ENCODE measurements around the gene CRBN.

The CRBN gene

GRCh38 chr3:3110299-3110630 is 69.2 kb downstream of the CRBN start, which contains the start of gene IL5RA:
Gene IL5RA, minus strand, starts transcription at chr3:3110374. Its CDS starts 5,390 bp downstream, at chr3:3104984.
- DNase-seq (ENCODE audit: low spot score) = no peak

DNA sequence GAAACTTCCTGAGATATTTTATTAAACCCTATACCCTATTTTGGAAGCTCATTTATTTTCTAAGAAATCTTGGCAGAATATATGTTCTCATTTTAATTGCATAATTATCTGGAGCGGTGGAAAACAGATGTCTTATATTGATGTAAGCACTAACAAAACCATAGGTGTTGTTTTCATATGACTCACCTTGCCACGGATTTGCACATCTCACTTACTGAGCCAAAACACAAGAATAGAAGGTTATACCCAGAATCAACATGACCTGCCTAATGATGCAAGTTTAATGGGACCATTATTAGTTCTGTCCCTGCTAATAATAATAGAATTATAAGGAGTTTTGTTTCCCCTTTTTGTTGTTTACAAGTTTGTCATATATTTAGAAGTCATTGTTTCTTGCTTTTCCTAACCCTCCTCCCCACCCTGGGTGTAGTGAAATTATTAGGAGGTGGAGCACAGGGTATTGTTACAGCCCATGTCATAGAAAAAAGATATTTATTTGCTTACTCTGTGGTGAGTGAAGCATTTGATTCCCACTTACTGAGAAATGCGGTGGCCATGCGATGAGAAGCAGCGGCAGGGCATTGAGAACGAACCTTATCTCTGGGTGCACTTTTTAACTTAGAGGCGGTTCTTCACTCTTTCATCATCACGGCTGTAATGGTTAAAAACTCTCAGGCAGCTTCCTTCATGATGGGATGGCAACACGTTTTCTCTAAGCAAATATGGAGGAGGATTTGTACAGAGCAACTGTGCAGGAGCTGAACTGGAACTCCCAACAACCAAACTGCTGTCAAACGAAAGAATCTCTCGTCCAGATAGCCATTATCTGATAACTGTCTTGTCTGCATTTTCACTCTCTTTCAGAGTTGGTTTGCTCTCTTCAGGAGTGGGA is 69.8 kb downstream of the CRBN start:
- no peak for DNase-seq (ENCODE audit: low spot score)

DNA sequence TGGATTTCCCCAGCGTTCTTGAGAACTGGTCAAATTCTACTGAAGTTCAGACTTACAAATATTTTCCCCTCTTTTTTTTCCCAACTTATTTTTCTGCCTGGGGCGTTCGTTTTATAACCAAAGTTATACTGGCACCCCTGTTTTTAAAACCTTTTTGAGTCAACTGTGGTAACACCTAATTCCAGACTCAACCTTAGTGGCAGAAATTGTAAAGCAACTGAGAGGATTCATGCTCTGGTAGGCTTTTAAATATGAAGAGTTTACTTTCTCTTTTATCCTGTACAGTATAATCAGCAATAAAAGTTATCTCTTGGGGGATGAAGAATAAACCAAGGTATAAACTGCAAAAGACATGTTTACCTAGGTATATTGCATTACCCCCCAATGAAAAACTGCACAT is 71.6 kb downstream of the CRBN start:
- no peak for DNase-seq (ENCODE audit: low spot score)

DNA sequence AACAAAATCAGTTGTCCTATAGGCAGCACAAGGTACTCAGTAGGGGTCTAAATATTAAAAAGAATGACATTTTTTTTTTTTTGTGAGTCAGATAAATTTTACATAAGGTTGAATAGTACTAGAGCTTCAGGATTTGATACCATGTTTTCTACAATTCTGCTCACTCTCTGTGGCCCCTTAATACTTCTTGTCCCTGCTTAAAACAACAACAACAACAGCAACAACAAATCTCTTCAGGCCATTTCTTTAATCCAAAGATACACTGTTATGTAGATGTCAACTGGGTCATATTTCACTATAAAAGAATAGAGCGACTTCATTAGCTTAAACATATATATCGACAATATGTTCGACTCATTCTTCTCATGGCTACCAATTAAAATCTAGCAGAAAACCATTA is 72.3 kb downstream of the CRBN start:
- no peak for DNase-seq (ENCODE audit: low spot score)

DNA sequence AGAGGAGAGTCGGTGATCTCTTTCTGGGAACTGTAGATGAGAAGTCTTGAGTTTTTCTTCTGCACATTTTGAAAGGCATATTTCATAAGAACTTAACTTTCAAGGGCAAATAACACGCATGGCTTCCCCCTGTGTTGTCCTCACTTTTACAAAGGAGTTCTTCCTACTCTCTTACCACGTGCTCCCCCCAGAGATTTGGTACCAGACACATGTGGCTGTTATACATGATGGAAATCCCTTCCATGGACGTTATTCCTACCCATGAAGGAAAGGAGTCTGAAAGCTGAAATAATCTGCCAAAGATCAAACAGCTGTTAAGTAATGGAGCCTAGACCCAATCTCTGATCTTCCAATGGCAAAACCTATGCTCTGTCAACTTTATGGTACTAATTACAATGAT is 73.7 kb downstream of the CRBN start:
- DNase-seq (ENCODE audit: low spot score) = no peak

DNA sequence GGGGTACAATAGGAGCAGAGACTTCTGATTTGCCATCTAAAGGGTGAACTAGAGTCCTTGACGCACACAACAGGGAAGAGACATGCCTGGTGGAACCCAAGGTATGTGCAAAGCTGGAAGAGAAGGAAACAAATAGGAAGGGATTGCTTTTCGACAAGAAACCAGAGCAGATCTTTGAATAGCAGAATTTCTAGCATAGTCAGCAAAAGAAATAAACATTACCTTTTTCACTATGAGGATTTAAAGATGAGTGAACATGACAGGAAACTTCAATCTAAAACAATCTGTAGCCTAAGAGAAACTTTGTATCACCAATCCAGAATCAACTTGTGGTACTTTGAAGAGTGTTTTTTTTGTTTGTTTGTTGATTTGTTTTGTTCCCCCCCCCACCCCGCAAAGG is 74.2 kb downstream of the CRBN start:
- no peak for DNase-seq (ENCODE audit: low spot score)

DNA sequence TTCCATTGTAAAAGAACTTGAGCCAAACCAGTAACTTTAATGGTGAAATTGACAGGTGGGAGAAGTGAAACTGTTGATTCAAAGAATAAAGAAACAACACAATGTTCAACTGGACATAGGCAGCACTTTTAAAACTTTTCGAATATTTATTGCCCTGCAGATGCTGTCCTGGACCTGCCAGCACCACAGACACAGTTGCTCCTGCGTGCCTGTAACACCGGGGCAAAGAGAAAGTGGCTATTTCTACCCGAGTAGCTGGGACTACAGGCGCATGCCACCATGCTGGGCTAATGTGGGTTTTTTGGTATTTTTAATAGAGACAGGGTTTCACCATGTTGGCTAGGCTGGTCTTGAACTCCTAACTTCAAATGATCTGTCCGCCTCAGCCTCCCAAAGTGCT is 76.7 kb downstream of the CRBN start:
- no peak for DNase-seq (ENCODE audit: low spot score)

DNA sequence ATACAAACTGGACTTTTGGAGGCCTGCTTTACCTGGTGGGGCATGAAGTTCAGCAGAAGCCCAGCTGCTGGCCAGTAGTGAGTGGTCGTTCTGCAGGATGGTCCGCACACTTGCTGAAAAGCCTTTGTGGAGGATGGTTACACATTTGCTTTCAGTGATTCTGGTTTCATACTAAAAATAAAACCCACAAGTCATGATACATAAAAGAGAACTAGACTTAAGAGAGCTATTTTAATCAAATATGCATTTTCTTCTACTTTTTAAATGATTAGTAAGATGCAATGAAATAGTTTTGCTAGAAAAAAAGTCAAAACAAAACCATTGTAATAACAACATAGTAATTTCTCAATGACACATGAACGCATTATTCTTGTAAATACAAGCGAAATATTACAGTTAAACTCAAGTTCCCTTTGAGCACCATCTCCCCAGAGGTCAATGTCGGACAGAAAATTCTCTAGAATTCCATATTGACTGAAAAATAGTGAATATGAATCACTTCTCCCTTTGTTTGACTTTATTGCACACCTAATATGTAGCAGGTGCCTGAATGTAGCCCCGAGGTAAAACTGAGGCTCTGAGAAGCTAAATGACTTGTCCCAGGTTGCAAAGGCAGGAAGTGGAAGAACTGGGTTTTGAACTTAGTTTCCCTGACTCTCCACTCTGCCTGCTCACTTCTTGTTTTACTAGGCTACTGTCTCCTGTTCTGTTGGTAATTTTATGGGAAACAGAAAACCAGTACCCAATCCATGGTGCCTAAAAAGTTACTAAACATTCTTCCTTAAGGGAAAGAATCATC is 77.6 kb downstream of the CRBN start:
- DNase-seq (ENCODE audit: low spot score) = no peak

Data from HuH-7.5 (cell line).